ENCODE results near the gene BORCS5.

DNA sequence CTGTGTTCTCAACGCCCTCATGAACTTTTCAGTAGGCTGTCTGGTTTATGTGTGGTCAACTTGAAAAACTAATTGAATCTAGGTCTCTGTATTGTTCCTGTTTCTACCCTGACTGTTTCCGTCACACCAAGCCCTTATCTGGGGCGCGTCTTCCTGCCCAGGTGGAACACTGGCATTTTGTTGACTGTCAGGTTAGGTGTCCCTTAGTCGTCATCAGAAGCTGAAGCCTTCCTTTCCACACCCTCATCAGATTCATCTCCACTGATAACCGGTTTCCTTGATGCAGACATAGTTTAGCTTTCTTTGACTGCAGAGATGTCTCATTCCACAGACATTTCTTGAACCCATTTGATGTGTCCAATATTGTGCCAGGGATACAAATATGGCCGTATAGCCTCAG, 109.3 kb downstream of the BORCS5 start:
- no peak for TF ChIP-seq POLR2AphosphoS5 (IDR thresholded peaks at IDR 0.05; ENCODE audit: insufficient read depth in 1 of 2, low read depth in 1 of 2)
- TF ChIP-seq, protein P1, sequence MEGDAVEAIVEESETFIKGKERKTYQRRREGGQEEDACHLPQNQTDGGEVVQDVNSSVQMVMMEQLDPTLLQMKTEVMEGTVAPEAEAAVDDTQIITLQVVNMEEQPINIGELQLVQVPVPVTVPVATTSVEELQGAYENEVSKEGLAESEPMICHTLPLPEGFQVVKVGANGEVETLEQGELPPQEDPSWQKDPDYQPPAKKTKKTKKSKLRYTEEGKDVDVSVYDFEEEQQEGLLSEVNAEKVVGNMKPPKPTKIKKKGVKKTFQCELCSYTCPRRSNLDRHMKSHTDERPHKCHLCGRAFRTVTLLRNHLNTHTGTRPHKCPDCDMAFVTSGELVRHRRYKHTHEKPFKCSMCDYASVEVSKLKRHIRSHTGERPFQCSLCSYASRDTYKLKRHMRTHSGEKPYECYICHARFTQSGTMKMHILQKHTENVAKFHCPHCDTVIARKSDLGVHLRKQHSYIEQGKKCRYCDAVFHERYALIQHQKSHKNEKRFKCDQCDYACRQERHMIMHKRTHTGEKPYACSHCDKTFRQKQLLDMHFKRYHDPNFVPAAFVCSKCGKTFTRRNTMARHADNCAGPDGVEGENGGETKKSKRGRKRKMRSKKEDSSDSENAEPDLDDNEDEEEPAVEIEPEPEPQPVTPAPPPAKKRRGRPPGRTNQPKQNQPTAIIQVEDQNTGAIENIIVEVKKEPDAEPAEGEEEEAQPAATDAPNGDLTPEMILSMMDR (IDR thresholded peaks at IDR 0.05), result no peak
